ENCODE measurements around the gene LEFTY1. TPM values are rescaled to one million over a fixed set of nuclear protein-coding genes. Genes with fewer than 3 reads are reported as not detected.

The LEFTY1 gene
- total and polyA plus RNA-seq, 9 donors, result 0.39 to 0.91 (median 0.61) TPM

- no peaks in the 10 kb centered on the region for H3K9me3 ChIP-seq (replicated peaks; ENCODE audit: control insufficient read depth, low read depth, low read length)
- no peak overlapping the region for H3K27ac ChIP-seq (ENCODE audit: low read length)
- H3K4me3 ChIP-seq (ENCODE audit: low read length), result no peak overlapping the region
- peaks cover 78% of the 10 kb centered on the region for H3K36me3 ChIP-seq (ENCODE audit: control insufficient read depth, insufficient read depth, low read length)
- H3K27me3 ChIP-seq (ENCODE audit: control insufficient read depth, insufficient read depth, low read length), result no peaks in the 10 kb centered on the region
- no peak for DNase-seq
- H3K4me1 ChIP-seq (ENCODE audit: control insufficient read depth, insufficient read depth, low read length), result peaks cover 3% of the 10 kb centered on the region
- 75% methylated on average over 4 of the region's 13 CpGs for WGBS (ENCODE audit: insufficient coverage)
Measured at GRCh38 chr1:225861834-225862580, 26.9 kb downstream of the LEFTY1 start.

GRCh38 chr1:225860876-225861441 is 28.0 kb downstream of the LEFTY1 start:
- Histone ChIP-seq H3K27ac (ENCODE audit: low read length) (no peak overlapping the region), H3K36me3 (ENCODE audit: control insufficient read depth, insufficient read depth, low read length) (peaks cover 76% of the 10 kb centered on the region), H3K4me3 (ENCODE audit: low read length) (no peak overlapping the region), H3K9me3 (replicated peaks; ENCODE audit: control insufficient read depth, low read depth, low read length) (no peaks in the 10 kb centered on the region), H3K27me3 (ENCODE audit: control insufficient read depth, insufficient read depth, low read length) (no peaks in the 10 kb centered on the region), H3K4me1 (ENCODE audit: control insufficient read depth, insufficient read depth, low read length) (no peaks in the 10 kb centered on the region)
- no peak for DNase-seq
- WGBS (ENCODE audit: insufficient coverage), result 94% methylated on average over 4 of the region's 7 CpGs

GRCh38 chr1:225860107-225860506 is 28.8 kb downstream of the LEFTY1 start:
- no peaks in the 10 kb centered on the region for H3K9me3 ChIP-seq (replicated peaks; ENCODE audit: control insufficient read depth, low read depth, low read length)
- 91% methylated on average over 3 of the region's 5 CpGs for WGBS (ENCODE audit: insufficient coverage)
- no peak overlapping the region for H3K4me3 ChIP-seq (ENCODE audit: low read length)
- no peak overlapping the region for H3K27ac ChIP-seq (ENCODE audit: low read length)
- H3K4me1 ChIP-seq (ENCODE audit: control insufficient read depth, insufficient read depth, low read length), result peaks cover 4% of the 10 kb centered on the region
- H3K36me3 ChIP-seq (ENCODE audit: control insufficient read depth, insufficient read depth, low read length), result peaks cover 73% of the 10 kb centered on the region
- H3K27me3 ChIP-seq (ENCODE audit: control insufficient read depth, insufficient read depth, low read length), result no peaks in the 10 kb centered on the region
- no peak for DNase-seq

- 96% methylated on average over 3 of the region's 5 CpGs for WGBS (ENCODE audit: insufficient coverage)
- Histone ChIP-seq H3K9me3 (replicated peaks; ENCODE audit: control insufficient read depth, low read depth, low read length) (no peaks in the 10 kb centered on the region), H3K4me1 (ENCODE audit: control insufficient read depth, insufficient read depth, low read length) (peaks cover 4% of the 10 kb centered on the region), H3K27me3 (ENCODE audit: control insufficient read depth, insufficient read depth, low read length) (no peaks in the 10 kb centered on the region), H3K27ac (ENCODE audit: low read length) (no peak overlapping the region), H3K4me3 (ENCODE audit: low read length) (no peak overlapping the region), H3K36me3 (ENCODE audit: control insufficient read depth, insufficient read depth, low read length) (peaks cover 75% of the 10 kb centered on the region)
- DNase-seq, result no peak
Measured at GRCh38 chr1:225859151-225859550, 29.8 kb downstream of the LEFTY1 start.

- WGBS (ENCODE audit: insufficient coverage), result no CpG with 5 or more reads among the region's 7 CpGs
- DNase-seq, result no peak
- H3K27ac ChIP-seq (ENCODE audit: low read length), result no peak overlapping the region
- H3K4me3 ChIP-seq (ENCODE audit: low read length), result no peak overlapping the region
- H3K4me1 ChIP-seq (ENCODE audit: control insufficient read depth, insufficient read depth, low read length), result peaks cover 4% of the 10 kb centered on the region
- no peaks in the 10 kb centered on the region for H3K27me3 ChIP-seq (ENCODE audit: control insufficient read depth, insufficient read depth, low read length)
- no peaks in the 10 kb centered on the region for H3K9me3 ChIP-seq (replicated peaks; ENCODE audit: control insufficient read depth, low read depth, low read length)
- peaks cover 76% of the 10 kb centered on the region for H3K36me3 ChIP-seq (ENCODE audit: control insufficient read depth, insufficient read depth, low read length)
Measured at GRCh38 chr1:225857256-225857655, 31.7 kb downstream of the LEFTY1 start.

- Histone ChIP-seq H3K27me3 (ENCODE audit: control insufficient read depth, insufficient read depth, low read length) (no peaks in the 10 kb centered on the region), H3K9me3 (replicated peaks; ENCODE audit: control insufficient read depth, low read depth, low read length) (no peaks in the 10 kb centered on the region), H3K36me3 (ENCODE audit: control insufficient read depth, insufficient read depth, low read length) (peaks cover 64% of the 10 kb centered on the region), H3K4me3 (ENCODE audit: low read length) (no peak overlapping the region), H3K27ac (ENCODE audit: low read length) (no peak overlapping the region), H3K4me1 (ENCODE audit: control insufficient read depth, insufficient read depth, low read length) (peaks cover 4% of the 10 kb centered on the region)
- no peak for DNase-seq
- 65% methylated on average over 4 of the region's 10 CpGs for WGBS (ENCODE audit: insufficient coverage)
Measured at GRCh38 chr1:225855503-225856300, 33.2 kb downstream of the LEFTY1 start.

GRCh38 chr1:225853441-225853840 is 35.5 kb downstream of the LEFTY1 start:
- Histone ChIP-seq H3K36me3 (ENCODE audit: control insufficient read depth, insufficient read depth, low read length) (peaks cover 51% of the 10 kb centered on the region), H3K9me3 (replicated peaks; ENCODE audit: control insufficient read depth, low read depth, low read length) (no peaks in the 10 kb centered on the region), H3K4me1 (ENCODE audit: control insufficient read depth, insufficient read depth, low read length) (peaks cover 15% of the 10 kb centered on the region), H3K27me3 (ENCODE audit: control insufficient read depth, insufficient read depth, low read length) (no peaks in the 10 kb centered on the region), H3K27ac (ENCODE audit: low read length) (no peak overlapping the region), H3K4me3 (ENCODE audit: low read length) (no peak overlapping the region)
- 87% methylated on average over 10 of the region's 12 CpGs for WGBS (ENCODE audit: insufficient coverage)
- DNase-seq, result no peak

- Histone ChIP-seq H3K4me1 (ENCODE audit: control insufficient read depth, insufficient read depth, low read length) (peaks cover 23% of the 10 kb centered on the region), H3K27ac (ENCODE audit: low read length) (no peak overlapping the region), H3K27me3 (ENCODE audit: control insufficient read depth, insufficient read depth, low read length) (no peaks in the 10 kb centered on the region), H3K36me3 (ENCODE audit: control insufficient read depth, insufficient read depth, low read length) (peaks cover 58% of the 10 kb centered on the region), H3K9me3 (replicated peaks; ENCODE audit: control insufficient read depth, low read depth, low read length) (no peaks in the 10 kb centered on the region), H3K4me3 (ENCODE audit: low read length) (no peak overlapping the region)
- DNase-seq, result no peak
- 90% methylated on average over 6 of the region's 13 CpGs for WGBS (ENCODE audit: insufficient coverage)
Measured at GRCh38 chr1:225852413-225853124, 36.4 kb downstream of the LEFTY1 start.

- Histone ChIP-seq H3K4me3 (ENCODE audit: low read length) (no peak overlapping the region), H3K4me1 (ENCODE audit: control insufficient read depth, insufficient read depth, low read length) (peaks cover 23% of the 10 kb centered on the region), H3K9me3 (replicated peaks; ENCODE audit: control insufficient read depth, low read depth, low read length) (no peaks in the 10 kb centered on the region), H3K27me3 (ENCODE audit: control insufficient read depth, insufficient read depth, low read length) (no peaks in the 10 kb centered on the region), H3K27ac (ENCODE audit: low read length) (no peak overlapping the region), H3K36me3 (ENCODE audit: control insufficient read depth, insufficient read depth, low read length) (peaks cover 61% of the 10 kb centered on the region)
- DNase-seq, result no peak
- 50% methylated on average over 1 of the region's 4 CpGs for WGBS (ENCODE audit: insufficient coverage)
Measured at GRCh38 chr1:225851805-225852204, 37.1 kb downstream of the LEFTY1 start.

- WGBS (ENCODE audit: insufficient coverage), result 100% methylated on average over 6 of the region's 7 CpGs
- peaks cover 26% of the 10 kb centered on the region for H3K4me1 ChIP-seq (ENCODE audit: control insufficient read depth, insufficient read depth, low read length)
- H3K36me3 ChIP-seq (ENCODE audit: control insufficient read depth, insufficient read depth, low read length), result peaks cover 61% of the 10 kb centered on the region
- H3K27ac ChIP-seq (ENCODE audit: low read length), result no peak overlapping the region
- no peaks in the 10 kb centered on the region for H3K27me3 ChIP-seq (ENCODE audit: control insufficient read depth, insufficient read depth, low read length)
- no peaks in the 10 kb centered on the region for H3K9me3 ChIP-seq (replicated peaks; ENCODE audit: control insufficient read depth, low read depth, low read length)
- H3K4me3 ChIP-seq (ENCODE audit: low read length), result no peak overlapping the region
- no peak for DNase-seq
Measured at GRCh38 chr1:225850370-225850769, 38.6 kb downstream of the LEFTY1 start.

Measured in muscle of leg (tissue), 11 donors.